A549 (cell line): ENCODE measurements around the gene ZIC1. TPM values are rescaled to one million over a fixed set of nuclear protein-coding genes. Genes with fewer than 3 reads are reported as not detected.

Experiments used
- ATAC-seq, 2 experiments: fragments of 200-7000 bp in 1 of 2; fragments of >200 bp in 1 of 2; cut with Nextera tagmentation in 1 of 2; cut with Tn5 transposase in 1 of 2; 3 replicates each; pipeline versions ENCODE4 v1.8.0 to v1.9.1; 2018 to 2020; ENCODE audit warnings: mild to moderate bottlenecking in 1 of 2, moderate library complexity in 1 of 2
- CTCF ChIA-PET: fragments of 300-600 bp; sonication (Branson Sonifier 250); formaldehyde crosslinking; extraction: SDS; loops from one replicate; lab custom pipeline; 2021; ENCODE audit warnings: antibody characterized with exemption, inconsistent platforms; lab: Yijun Ruan, JAX
- POLR2A ChIA-PET: fragments of 350-600 bp; formaldehyde crosslinking; extraction: SDS; loops from one replicate; lab custom pipeline; 2021; ENCODE audit warnings: antibody characterized with exemption, inconsistent platforms; lab: Yijun Ruan, JAX
- DNase-seq, 2 experiments: peaks; one replicate each; pipeline versions ENCODE4 v3.0.0 to v3.0.0-alpha.2; 2011 to 2016; ENCODE audit warnings: low read depth in 1 of 2, low spot score in 1 of 2
- FAIRE-seq: peaks from 2 replicates; lab custom pipeline; 2011; peaks lifted over from hg19 to GRCh38; lab: Jason Lieb, UNC
- H3K27ac ChIP-seq, 2 experiments: fragments of >200 bp; sonication (Bioruptor Twin); formaldehyde crosslinking; 3 replicates each; pipeline ENCODE4 v1.5.1; 2016 to 2017
- H3K4me1 ChIP-seq: fragments of >200 bp; sonication (Bioruptor Twin); formaldehyde crosslinking; 3 replicates; pipeline ENCODE4 v1.6.1; 2016
- H3K4me2 ChIP-seq: fragments of >200 bp; sonication (Bioruptor Twin); formaldehyde crosslinking; 3 replicates; pipeline ENCODE4 v1.6.1; 2016
- H3K4me3 ChIP-seq: fragments of >200 bp; sonication (Bioruptor Twin); formaldehyde crosslinking; 3 replicates; pipeline ENCODE4 v1.5.1; 2016
- H3K9me3 ChIP-seq: fragments of >200 bp; sonication (Bioruptor Twin); formaldehyde crosslinking; 3 replicates; pipeline ENCODE4 v1.6.1; 2016
- ATOH8 ChIP-seq: fragments of 250-450 bp; sonication (Bioruptor Pico); IDR thresholded peaks from 2 replicates; pipeline ENCODE4 v1.5.0; 2020; ENCODE audit warnings: low read depth, mild to moderate bottlenecking, moderate library complexity
- BCL3 ChIP-seq: fragments of >200 bp; sonication (Bioruptor Twin); formaldehyde crosslinking; IDR thresholded peaks from 3 replicates; pipeline ENCODE4 v1.6.1; 2016
- CEBPB ChIP-seq, 2 experiments: fragments of >200 bp in 1 of 2; sonication (Bioruptor Twin) in 1 of 2; formaldehyde crosslinking in 1 of 2; IDR thresholded peaks; 2 replicates each; pipeline ENCODE4 v1.6.1; 2012 to 2016
- ESRRA ChIP-seq: fragments of 150-350 bp; IDR thresholded peaks from 2 replicates; pipeline ENCODE4 v1.6.1; 2014; ENCODE audit warnings: mild to moderate bottlenecking, low read length, borderline replicate concordance
- FOSL2 ChIP-seq, 2 experiments: fragments of 450-650 bp in 1 of 2; fragments of >200 bp in 1 of 2; sonication (Bioruptor Twin) in 1 of 2; formaldehyde crosslinking; IDR thresholded peaks; 2 replicates each; pipeline versions ENCODE4 v1.5.0 to v1.6.1; 2016 to 2020; ENCODE audit warnings: mild to moderate bottlenecking in 1 of 2, moderate library complexity in 1 of 2
- FOXS1 ChIP-seq: fragments of 250-450 bp; sonication (Bioruptor Pico); IDR thresholded peaks from 2 replicates; pipeline ENCODE4 v1.5.0; 2020; ENCODE audit warnings: mild to moderate bottlenecking, moderate library complexity
- HDAC2 ChIP-seq: fragments of 200-600 bp; sonication (generic); IDR thresholded peaks from 2 replicates; pipeline ENCODE4 v1.6.1; 2016
- HMGXB4 ChIP-seq: fragments of 250-450 bp; sonication (Bioruptor Pico); IDR thresholded peaks from 2 replicates; pipeline ENCODE4 v1.5.0; 2021; ENCODE audit warnings: mild to moderate bottlenecking, moderate library complexity, borderline replicate concordance
- HOXB13 ChIP-seq: fragments of 250-450 bp; sonication (Bioruptor Pico); IDR thresholded peaks from 2 replicates; pipeline ENCODE4 v1.5.0; 2020; ENCODE audit warnings: low read depth, mild to moderate bottlenecking, moderate library complexity
- HOXB5 ChIP-seq: fragments of 250-450 bp; sonication (Bioruptor Pico); IDR thresholded peaks from 2 replicates; pipeline ENCODE4 v1.5.0; 2020; ENCODE audit warnings: mild to moderate bottlenecking, moderate library complexity
- KDM1A ChIP-seq: fragments of 200-600 bp; sonication (generic); IDR thresholded peaks from 2 replicates; pipeline ENCODE4 v1.6.1; 2016; ENCODE audit warnings: low read depth, mild to moderate bottlenecking
- KDM5A ChIP-seq: fragments of 200-600 bp; sonication (generic); IDR thresholded peaks from 2 replicates; pipeline ENCODE4 v1.6.1; 2016; ENCODE audit warnings: antibody characterized with exemption, mild to moderate bottlenecking
- NFE2L2 ChIP-seq: fragments of 150-350 bp; conservative IDR thresholded peaks from 2 replicates; pipeline ENCODE4 v1.6.1; 2014; ENCODE audit warnings: low read length
- NPAS2 ChIP-seq: fragments of 250-450 bp; sonication (Bioruptor Pico); IDR thresholded peaks from 2 replicates; pipeline ENCODE4 v1.8.0; 2022; ENCODE audit warnings: mild to moderate bottlenecking, moderate library complexity, borderline replicate concordance
- NR3C1 ChIP-seq: fragments of >200 bp; sonication (Bioruptor Twin); formaldehyde crosslinking; IDR thresholded peaks from 3 replicates; pipeline ENCODE4 v1.6.1; 2017
- PBX3 ChIP-seq: IDR thresholded peaks from 2 replicates; pipeline ENCODE4 v1.6.1; 2012
- POLR2A ChIP-seq: IDR thresholded peaks from 2 replicates; pipeline ENCODE4 v1.6.1; 2012; ENCODE audit warnings: mild to moderate bottlenecking, low read length
- RARB ChIP-seq: fragments of 250-450 bp; sonication (Bioruptor Pico); IDR thresholded peaks from 2 replicates; pipeline ENCODE4 v1.8.0; 2021; ENCODE audit warnings: mild to moderate bottlenecking, moderate library complexity
- SREBF2 ChIP-seq: fragments of 450-650 bp; IDR thresholded peaks from 2 replicates; pipeline ENCODE4 v1.6.1; 2014; ENCODE audit warnings: mild to moderate bottlenecking, moderate library complexity
- TFCP2L1 ChIP-seq: fragments of 250-450 bp; sonication (Bioruptor Pico); IDR thresholded peaks from 2 replicates; pipeline ENCODE4 v1.5.0; 2021; ENCODE audit warnings: mild to moderate bottlenecking
- ZFP36 ChIP-seq: fragments of 450-650 bp; IDR thresholded peaks from 2 replicates; pipeline ENCODE4 v1.6.1; 2014; ENCODE audit warnings: borderline replicate concordance; ENCODE audit not compliant: partially characterized antibody
- ZSCAN20 ChIP-seq: fragments of 250-450 bp; sonication (Bioruptor Pico); IDR thresholded peaks from 2 replicates; pipeline ENCODE4 v1.8.0; 2022; ENCODE audit warnings: mild to moderate bottlenecking, moderate library complexity
- WGBS: methylation state at CpG from one replicate; pipeline ENCODE4 v1.1.6; 2017; ENCODE audit errors: missing lambda C conversion rate; 5-methylcytosine and 5-hydroxymethylcytosine counted together
- polyA plus RNA-seq, 4 experiments: library from polyadenylated mRNA; depleted of rRNA in 3 of 4; stranded (reverse); fragments of >200 nt; fragmentation: RNase III in 1 of 4; extraction: RNeasy Plus Mini Kit Qiagen cat#74134 plus additional on column Dnase treatment in 1 of 4; gene quantifications; 2 replicates in 3 of 4; 3 replicates in 1 of 4; pipeline ENCODE4 v1.2.3, GENCODE V29; 2011 to 2017

The ZIC1 gene
- polyA plus RNA-seq, 2 of the 4 experiments (the other 2 are of a cell fraction) = 0.01 TPM; not detected in 1

DNA sequence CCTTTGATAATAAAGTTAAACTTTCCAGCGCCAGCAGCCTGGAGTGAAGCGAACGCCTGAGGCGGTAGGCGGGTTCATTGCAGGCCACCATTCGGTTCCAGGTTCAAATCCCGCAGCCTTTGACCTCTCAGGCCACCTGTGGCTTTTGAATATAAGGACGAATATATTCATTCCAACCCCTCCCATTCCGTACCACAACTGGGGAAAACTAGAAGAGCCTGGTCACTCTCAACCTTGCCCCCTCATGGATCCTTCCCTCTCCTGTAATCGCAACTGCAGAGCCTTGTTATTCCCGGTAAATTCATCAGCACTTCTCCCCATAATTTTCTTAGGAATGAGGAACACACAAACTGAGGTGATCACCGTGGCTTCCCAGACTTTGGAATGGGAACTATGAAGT, 38.0 kb upstream of the ZIC1 start:
- Histone ChIP-seq H3K27ac (no peak overlapping the region), H3K4me2 (no peak overlapping the region), H3K4me3 (no peak overlapping the region), H3K9me3 (0 out of 3 replicates have a peak, but pooled peaks cover 4% of the 10 kb centered on the region), H3K4me1 (no peaks in the 10 kb centered on the region)
- no peak for ATAC-seq
- CTCF ChIA-PET = interaction anchor here (0.6 kb wide), 1 partner anchor 15 kb away, joined by 3 read pairs; no protein-coding TSS in a partner anchor
- no peak for TF ChIP-seq TFCP2L1 (CRISPR knock-in tag)
- no peak for TF ChIP-seq KDM5A
- no peak for TF ChIP-seq HDAC2
- no peak for TF ChIP-seq ATOH8 (CRISPR knock-in tag)
- TF ChIP-seq FOXS1 (CRISPR knock-in tag) = no peak
- no peak for TF ChIP-seq RARB (CRISPR knock-in tag)
- TF ChIP-seq BCL3 = no peak
- no peak for TF ChIP-seq ZSCAN20 (CRISPR knock-in tag)
- no peak for TF ChIP-seq SREBF2
- no peak for TF ChIP-seq CEBPB (IDR thresholded peaks at IDR 0.05)
- FAIRE-seq = no peak
- no peak for DNase-seq
- WGBS = 39% methylated on average over 12 of the region's 12 CpGs
- POLR2A ChIA-PET = no interaction called here

DNA sequence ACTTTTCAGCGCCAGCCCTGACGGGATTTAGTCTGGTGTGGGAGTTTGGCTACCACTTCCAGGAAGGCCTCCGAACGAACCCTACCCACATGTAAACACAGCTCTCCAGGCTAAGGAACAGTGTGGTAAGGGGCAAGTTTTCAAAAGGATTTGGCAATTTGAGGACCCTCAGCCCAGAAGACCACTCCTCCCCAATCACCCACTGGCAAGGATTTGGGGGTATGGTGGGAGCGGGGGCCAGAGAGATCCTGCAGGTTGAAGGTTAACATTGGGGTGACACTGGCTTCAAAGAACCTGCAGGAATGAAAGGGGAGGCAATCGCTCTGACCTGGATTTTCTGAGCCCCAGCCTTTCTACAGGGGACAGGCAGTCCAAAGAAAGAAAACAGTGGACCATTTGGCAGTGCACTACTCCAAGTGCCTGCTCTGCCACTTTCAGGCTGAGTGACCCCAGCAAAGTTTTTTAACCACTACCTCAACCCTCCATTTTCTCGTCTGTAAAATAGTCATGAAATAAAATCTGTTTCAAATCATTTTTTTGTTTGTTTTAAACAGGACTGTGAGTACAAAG, 37.3 kb upstream of the ZIC1 start:
- no peak for FAIRE-seq
- no peak for TF ChIP-seq HOXB5 (CRISPR knock-in tag)
- no peak for TF ChIP-seq CEBPB (IDR thresholded peaks at IDR 0.05)
- TF ChIP-seq FOSL2 (IDR thresholded peaks at IDR 0.05) = no peak
- no peak for TF ChIP-seq FOSL2 (CRISPR knock-in tag; IDR thresholded peaks at IDR 0.05)
- TF ChIP-seq HDAC2 = no peak
- TF ChIP-seq ZFP36 = no peak
- TF ChIP-seq PBX3 = no peak
- no peak for TF ChIP-seq KDM1A
- no peak for TF ChIP-seq HOXB13
- TF ChIP-seq NR3C1 = no peak
- TF ChIP-seq NPAS2 = no peak
- TF ChIP-seq ESRRA = no peak
- no peak for TF ChIP-seq KDM5A
- no peak for TF ChIP-seq HMGXB4 (CRISPR knock-in tag)
- no peak for TF ChIP-seq POLR2A
- TF ChIP-seq NFE2L2 = no peak
- DNase-seq = no peak
- Histone ChIP-seq H3K4me2 (no peak overlapping the region), H3K9me3 (0 out of 3 replicates have a peak, but pooled peaks cover 4% of the 10 kb centered on the region), H3K27ac (no peak overlapping the region), H3K4me1 (no peaks in the 10 kb centered on the region), H3K4me3 (no peak overlapping the region)
- ChIA-PET POLR2A (no interaction called here), CTCF (no interaction called here)
- 38% methylated on average over 7 of the region's 7 CpGs for WGBS
- no peak for ATAC-seq
